ENCODE data around the gene POLR2E. TPM values are rescaled to one million over a fixed set of nuclear protein-coding genes. Genes with fewer than 3 reads are reported as not detected.

The POLR2E gene
- total and polyA plus RNA-seq, 2 of the 13 experiments (the other 11 are each of a cell fraction or from before 2014, with no cell fraction given), result 140 to 272 TPM

DNA sequence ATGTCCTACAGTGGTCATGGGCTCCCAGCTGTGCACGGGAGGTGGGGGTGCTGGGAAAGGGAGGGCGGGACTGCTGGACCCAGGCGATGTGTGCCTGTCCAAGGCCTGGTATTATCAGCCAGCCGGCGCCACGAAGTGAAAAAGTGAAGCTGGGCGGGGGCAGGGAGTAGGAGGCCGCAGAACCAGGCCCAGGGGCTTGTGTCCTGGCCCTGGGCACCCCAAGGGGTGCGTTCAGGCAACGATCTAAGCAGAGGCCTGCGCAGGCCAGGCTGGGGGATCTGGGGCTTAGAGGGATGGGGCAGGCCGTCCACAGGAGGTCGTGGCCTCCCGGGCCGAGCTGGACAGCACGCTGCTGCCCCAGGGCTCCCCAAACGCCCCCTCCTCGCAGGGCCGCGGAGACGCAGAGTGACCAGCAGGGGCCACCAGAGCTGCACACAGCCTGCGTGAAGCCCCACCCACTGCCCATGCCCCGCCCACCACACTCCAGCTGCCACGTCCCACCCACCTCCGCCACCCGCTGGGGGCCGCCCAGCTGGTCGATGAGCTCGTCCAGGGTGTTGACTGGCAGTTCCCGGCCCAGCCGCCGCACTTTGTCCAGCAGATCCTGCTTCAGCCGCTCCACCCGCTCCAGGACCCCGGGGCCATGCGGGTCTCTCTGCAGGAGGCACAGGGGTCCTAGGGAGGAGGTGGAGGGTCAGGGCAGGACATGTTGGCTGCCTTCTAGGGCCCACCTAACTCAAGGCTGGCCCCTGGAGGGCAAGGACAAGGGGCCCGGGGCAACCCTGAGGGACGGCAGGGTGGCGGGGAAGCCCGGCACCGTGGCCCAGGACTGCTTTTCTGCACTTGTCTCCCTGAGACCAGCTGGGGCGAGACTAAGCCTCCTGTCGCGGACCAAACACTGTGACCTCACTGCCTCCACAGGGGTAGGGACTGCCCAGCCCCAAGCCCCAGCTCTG lies 18.1 kb upstream of the POLR2E start (continued):
- TF ChIP-seq, protein P1, sequence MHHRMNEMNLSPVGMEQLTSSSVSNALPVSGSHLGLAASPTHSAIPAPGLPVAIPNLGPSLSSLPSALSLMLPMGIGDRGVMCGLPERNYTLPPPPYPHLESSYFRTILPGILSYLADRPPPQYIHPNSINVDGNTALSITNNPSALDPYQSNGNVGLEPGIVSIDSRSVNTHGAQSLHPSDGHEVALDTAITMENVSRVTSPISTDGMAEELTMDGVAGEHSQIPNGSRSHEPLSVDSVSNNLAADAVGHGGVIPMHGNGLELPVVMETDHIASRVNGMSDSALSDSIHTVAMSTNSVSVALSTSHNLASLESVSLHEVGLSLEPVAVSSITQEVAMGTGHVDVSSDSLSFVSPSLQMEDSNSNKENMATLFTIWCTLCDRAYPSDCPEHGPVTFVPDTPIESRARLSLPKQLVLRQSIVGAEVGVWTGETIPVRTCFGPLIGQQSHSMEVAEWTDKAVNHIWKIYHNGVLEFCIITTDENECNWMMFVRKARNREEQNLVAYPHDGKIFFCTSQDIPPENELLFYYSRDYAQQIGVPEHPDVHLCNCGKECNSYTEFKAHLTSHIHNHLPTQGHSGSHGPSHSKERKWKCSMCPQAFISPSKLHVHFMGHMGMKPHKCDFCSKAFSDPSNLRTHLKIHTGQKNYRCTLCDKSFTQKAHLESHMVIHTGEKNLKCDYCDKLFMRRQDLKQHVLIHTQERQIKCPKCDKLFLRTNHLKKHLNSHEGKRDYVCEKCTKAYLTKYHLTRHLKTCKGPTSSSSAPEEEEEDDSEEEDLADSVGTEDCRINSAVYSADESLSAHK (CRISPR knock-in tag; IDR thresholded peaks at IDR 0.05; ENCODE audit: borderline replicate concordance), result no peak
- TF ChIP-seq, protein P2, sequence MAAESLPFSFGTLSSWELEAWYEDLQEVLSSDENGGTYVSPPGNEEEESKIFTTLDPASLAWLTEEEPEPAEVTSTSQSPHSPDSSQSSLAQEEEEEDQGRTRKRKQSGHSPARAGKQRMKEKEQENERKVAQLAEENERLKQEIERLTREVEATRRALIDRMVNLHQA (CRISPR knock-in tag; IDR thresholded peaks at IDR 0.05), result no peak
- TF ChIP-seq, protein P3, sequence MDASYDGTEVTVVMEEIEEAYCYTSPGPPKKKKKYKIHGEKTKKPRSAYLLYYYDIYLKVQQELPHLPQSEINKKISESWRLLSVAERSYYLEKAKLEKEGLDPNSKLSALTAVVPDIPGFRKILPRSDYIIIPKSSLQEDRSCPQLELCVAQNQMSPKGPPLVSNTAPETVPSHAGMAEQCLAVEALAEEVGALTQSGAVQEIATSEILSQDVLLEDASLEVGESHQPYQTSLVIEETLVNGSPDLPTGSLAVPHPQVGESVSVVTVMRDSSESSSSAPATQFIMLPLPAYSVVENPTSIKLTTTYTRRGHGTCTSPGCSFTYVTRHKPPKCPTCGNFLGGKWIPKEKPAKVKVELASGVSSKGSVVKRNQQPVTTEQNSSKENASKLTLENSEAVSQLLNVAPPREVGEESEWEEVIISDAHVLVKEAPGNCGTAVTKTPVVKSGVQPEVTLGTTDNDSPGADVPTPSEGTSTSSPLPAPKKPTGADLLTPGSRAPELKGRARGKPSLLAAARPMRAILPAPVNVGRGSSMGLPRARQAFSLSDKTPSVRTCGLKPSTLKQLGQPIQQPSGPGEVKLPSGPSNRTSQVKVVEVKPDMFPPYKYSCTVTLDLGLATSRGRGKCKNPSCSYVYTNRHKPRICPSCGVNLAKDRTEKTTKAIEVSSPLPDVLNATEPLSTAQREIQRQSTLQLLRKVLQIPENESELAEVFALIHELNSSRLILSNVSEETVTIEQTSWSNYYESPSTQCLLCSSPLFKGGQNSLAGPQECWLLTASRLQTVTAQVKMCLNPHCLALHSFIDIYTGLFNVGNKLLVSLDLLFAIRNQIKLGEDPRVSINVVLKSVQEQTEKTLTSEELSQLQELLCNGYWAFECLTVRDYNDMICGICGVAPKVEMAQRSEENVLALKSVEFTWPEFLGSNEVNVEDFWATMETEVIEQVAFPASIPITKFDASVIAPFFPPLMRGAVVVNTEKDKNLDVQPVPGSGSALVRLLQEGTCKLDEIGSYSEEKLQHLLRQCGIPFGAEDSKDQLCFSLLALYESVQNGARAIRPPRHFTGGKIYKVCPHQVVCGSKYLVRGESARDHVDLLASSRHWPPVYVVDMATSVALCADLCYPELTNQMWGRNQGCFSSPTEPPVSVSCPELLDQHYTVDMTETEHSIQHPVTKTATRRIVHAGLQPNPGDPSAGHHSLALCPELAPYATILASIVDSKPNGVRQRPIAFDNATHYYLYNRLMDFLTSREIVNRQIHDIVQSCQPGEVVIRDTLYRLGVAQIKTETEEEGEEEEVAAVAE (CRISPR knock-in tag; IDR thresholded peaks at IDR 0.05; ENCODE audit: borderline replicate concordance), result 0 out of 2 replicates have a peak, but pooled peaks have one; percentile 38
- TF ChIP-seq ZNF746 (CRISPR knock-in tag; IDR thresholded peaks at IDR 0.05) (no peak), RBM22 (optimal IDR thresholded peaks at IDR 0.05; ENCODE audit: low read length) (peak; percentile 66), POGZ (CRISPR knock-in tag; IDR thresholded peaks at IDR 0.05) (no peak; the same call in 1 of the 2 replicates), SUZ12 (IDR thresholded peaks at IDR 0.05; ENCODE audit: low read depth, low read length) (no peak), ZSCAN22 (CRISPR knock-in tag; IDR thresholded peaks at IDR 0.05) (no peak), ZNF556 (CRISPR knock-in tag; IDR thresholded peaks at IDR 0.05; ENCODE audit: borderline replicate concordance) (no peak), ZBTB20 (CRISPR knock-in tag; IDR thresholded peaks at IDR 0.05; ENCODE audit: borderline replicate concordance, low read depth) (0 out of 2 replicates have a peak, but pooled peaks have one; percentile 47), CCAR2 (optimal IDR thresholded peaks at IDR 0.05; ENCODE audit: low read depth, low read length) (no peak)
- TF ChIP-seq, protein P4, sequence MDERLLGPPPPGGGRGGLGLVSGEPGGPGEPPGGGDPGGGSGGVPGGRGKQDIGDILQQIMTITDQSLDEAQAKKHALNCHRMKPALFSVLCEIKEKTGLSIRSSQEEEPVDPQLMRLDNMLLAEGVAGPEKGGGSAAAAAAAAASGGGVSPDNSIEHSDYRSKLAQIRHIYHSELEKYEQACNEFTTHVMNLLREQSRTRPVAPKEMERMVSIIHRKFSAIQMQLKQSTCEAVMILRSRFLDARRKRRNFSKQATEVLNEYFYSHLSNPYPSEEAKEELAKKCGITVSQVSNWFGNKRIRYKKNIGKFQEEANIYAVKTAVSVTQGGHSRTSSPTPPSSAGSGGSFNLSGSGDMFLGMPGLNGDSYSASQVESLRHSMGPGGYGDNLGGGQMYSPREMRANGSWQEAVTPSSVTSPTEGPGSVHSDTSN (CRISPR knock-in tag; IDR thresholded peaks at IDR 0.05), result peak; percentile 80
- TF ChIP-seq, protein P5, sequence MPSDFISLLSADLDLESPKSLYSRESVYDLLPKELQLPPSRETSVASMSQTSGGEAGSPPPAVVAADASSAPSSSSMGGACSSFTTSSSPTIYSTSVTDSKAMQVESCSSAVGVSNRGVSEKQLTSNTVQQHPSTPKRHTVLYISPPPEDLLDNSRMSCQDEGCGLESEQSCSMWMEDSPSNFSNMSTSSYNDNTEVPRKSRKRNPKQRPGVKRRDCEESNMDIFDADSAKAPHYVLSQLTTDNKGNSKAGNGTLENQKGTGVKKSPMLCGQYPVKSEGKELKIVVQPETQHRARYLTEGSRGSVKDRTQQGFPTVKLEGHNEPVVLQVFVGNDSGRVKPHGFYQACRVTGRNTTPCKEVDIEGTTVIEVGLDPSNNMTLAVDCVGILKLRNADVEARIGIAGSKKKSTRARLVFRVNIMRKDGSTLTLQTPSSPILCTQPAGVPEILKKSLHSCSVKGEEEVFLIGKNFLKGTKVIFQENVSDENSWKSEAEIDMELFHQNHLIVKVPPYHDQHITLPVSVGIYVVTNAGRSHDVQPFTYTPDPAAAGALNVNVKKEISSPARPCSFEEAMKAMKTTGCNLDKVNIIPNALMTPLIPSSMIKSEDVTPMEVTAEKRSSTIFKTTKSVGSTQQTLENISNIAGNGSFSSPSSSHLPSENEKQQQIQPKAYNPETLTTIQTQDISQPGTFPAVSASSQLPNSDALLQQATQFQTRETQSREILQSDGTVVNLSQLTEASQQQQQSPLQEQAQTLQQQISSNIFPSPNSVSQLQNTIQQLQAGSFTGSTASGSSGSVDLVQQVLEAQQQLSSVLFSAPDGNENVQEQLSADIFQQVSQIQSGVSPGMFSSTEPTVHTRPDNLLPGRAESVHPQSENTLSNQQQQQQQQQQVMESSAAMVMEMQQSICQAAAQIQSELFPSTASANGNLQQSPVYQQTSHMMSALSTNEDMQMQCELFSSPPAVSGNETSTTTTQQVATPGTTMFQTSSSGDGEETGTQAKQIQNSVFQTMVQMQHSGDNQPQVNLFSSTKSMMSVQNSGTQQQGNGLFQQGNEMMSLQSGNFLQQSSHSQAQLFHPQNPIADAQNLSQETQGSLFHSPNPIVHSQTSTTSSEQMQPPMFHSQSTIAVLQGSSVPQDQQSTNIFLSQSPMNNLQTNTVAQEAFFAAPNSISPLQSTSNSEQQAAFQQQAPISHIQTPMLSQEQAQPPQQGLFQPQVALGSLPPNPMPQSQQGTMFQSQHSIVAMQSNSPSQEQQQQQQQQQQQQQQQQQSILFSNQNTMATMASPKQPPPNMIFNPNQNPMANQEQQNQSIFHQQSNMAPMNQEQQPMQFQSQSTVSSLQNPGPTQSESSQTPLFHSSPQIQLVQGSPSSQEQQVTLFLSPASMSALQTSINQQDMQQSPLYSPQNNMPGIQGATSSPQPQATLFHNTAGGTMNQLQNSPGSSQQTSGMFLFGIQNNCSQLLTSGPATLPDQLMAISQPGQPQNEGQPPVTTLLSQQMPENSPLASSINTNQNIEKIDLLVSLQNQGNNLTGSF (CRISPR knock-in tag; IDR thresholded peaks at IDR 0.05), result no peak
